ENCODE data around the gene YPEL5. TPM values are rescaled to one million over a fixed set of nuclear protein-coding genes. Genes with fewer than 3 reads are reported as not detected.

The YPEL5 gene
- total and polyA plus RNA-seq, 4 donors: 91.8 to 122 (median 104) TPM

- Histone ChIP-seq H3K9me3 (ENCODE audit: control insufficient read depth, low read length) (no peaks in the 10 kb centered on the region), H3K4me3 (ENCODE audit: low read length in 2 of 2) (no peak overlapping the region), H3K36me3 (ENCODE audit: control insufficient read depth in 1 of 2, insufficient read depth in 2 of 2, low read length in 1 of 2) (peaks cover 0 to 10% of the 10 kb centered on the region in 2 donors), H3K27me3 (ENCODE audit: control insufficient read depth in 1 of 2, insufficient read depth in 2 of 2, low read length in 1 of 2) (no peaks in the 10 kb centered on the region), H3K27ac (ENCODE audit: low read depth in 1 of 2, low read length in 2 of 2) (no peak overlapping the region), H3K4me1 (ENCODE audit: control insufficient read depth in 1 of 2, insufficient read depth in 2 of 2, low read length in 2 of 2) (peaks cover 3 to 6% of the 10 kb centered on the region in 2 donors)
- DNase-seq: no peak
- ATAC-seq (ENCODE audit: low FRiP score): no peak
- intact Hi-C loops (cut with DNase I): no loop called here
- WGBS, 2 donors: 30 to 31% methylated on average over 2 of the region's 2 CpGs
Measured at GRCh38 chr2:30155202-30155601, 8.4 kb downstream of the YPEL5 start.

- Histone ChIP-seq H3K9me3 (ENCODE audit: control insufficient read depth, low read length) (no peaks in the 10 kb centered on the region), H3K4me1 (ENCODE audit: control insufficient read depth in 1 of 2, insufficient read depth in 2 of 2, low read length in 2 of 2) (peaks cover 1 to 4% of the 10 kb centered on the region in 2 donors), H3K36me3 (ENCODE audit: control insufficient read depth in 1 of 2, insufficient read depth in 2 of 2, low read length in 1 of 2) (peaks cover 0 to 10% of the 10 kb centered on the region in 2 donors), H3K4me3 (ENCODE audit: low read length in 2 of 2) (no peak overlapping the region), H3K27me3 (ENCODE audit: control insufficient read depth in 1 of 2, insufficient read depth in 2 of 2, low read length in 1 of 2) (no peaks in the 10 kb centered on the region), H3K27ac (ENCODE audit: low read depth in 1 of 2, low read length in 2 of 2) (no peak overlapping the region)
- WGBS, 2 donors: 39 to 46% methylated on average over 3 of the region's 3 CpGs
- ATAC-seq (ENCODE audit: low FRiP score) (no peak), DNase-seq (no peak)
- intact Hi-C loops (cut with DNase I): no loop called here
Measured at GRCh38 chr2:30155889-30156658, 9.3 kb downstream of the YPEL5 start.

- H3K36me3 ChIP-seq (ENCODE audit: control insufficient read depth in 1 of 2, insufficient read depth in 2 of 2, low read length in 1 of 2): peaks cover 0 to 10% of the 10 kb centered on the region in 2 donors
- 44 to 46% methylated on average over 4 of the region's 4 CpGs for WGBS, 2 donors
- DNase-seq: no peak
- peaks cover 1 to 4% of the 10 kb centered on the region in 2 donors for H3K4me1 ChIP-seq (ENCODE audit: control insufficient read depth in 1 of 2, insufficient read depth in 2 of 2, low read length in 2 of 2)
- no peaks in the 10 kb centered on the region for H3K27me3 ChIP-seq (ENCODE audit: control insufficient read depth in 1 of 2, insufficient read depth in 2 of 2, low read length in 1 of 2)
- no peaks in the 10 kb centered on the region for H3K9me3 ChIP-seq (ENCODE audit: control insufficient read depth, low read length)
- H3K27ac ChIP-seq (ENCODE audit: low read depth in 1 of 2, low read length in 2 of 2): no peak overlapping the region
- no peak for ATAC-seq (ENCODE audit: low FRiP score)
- H3K4me3 ChIP-seq (ENCODE audit: low read length in 2 of 2): no peak overlapping the region
- intact Hi-C loops (cut with DNase I): no loop called here
Measured at GRCh38 chr2:30157616-30158015, 10.8 kb downstream of the YPEL5 start.

- H3K9me3 ChIP-seq (ENCODE audit: control insufficient read depth, low read length): no peaks in the 10 kb centered on the region
- ATAC-seq (ENCODE audit: low FRiP score) (no peak), DNase-seq (no peak)
- no peak overlapping the region for H3K27ac ChIP-seq (ENCODE audit: low read depth in 1 of 2, low read length in 2 of 2)
- H3K27me3 ChIP-seq (ENCODE audit: control insufficient read depth in 1 of 2, insufficient read depth in 2 of 2, low read length in 1 of 2): no peaks in the 10 kb centered on the region
- no peaks in the 10 kb centered on the region for H3K4me1 ChIP-seq (ENCODE audit: control insufficient read depth in 1 of 2, insufficient read depth in 2 of 2, low read length in 2 of 2)
- H3K36me3 ChIP-seq (ENCODE audit: control insufficient read depth in 1 of 2, insufficient read depth in 2 of 2, low read length in 1 of 2): peaks cover 0 to 10% of the 10 kb centered on the region in 2 donors
- H3K4me3 ChIP-seq (ENCODE audit: low read length in 2 of 2): no peak overlapping the region
- WGBS, 2 donors: 83 to 84% methylated on average over 2 of the region's 2 CpGs
- intact Hi-C loops (cut with DNase I): loop anchor here (5.0 to 10.0 kb wide), 2 partner anchors 548 to 1175 kb away; no protein-coding TSS in a partner anchor
Measured at GRCh38 chr2:30159766-30160165, 13.0 kb downstream of the YPEL5 start.

- Histone ChIP-seq H3K27me3 (ENCODE audit: control insufficient read depth in 1 of 2, insufficient read depth in 2 of 2, low read length in 1 of 2) (no peaks in the 10 kb centered on the region), H3K4me3 (ENCODE audit: low read length in 2 of 2) (no peak overlapping the region), H3K36me3 (ENCODE audit: control insufficient read depth in 1 of 2, insufficient read depth in 2 of 2, low read length in 1 of 2) (peaks cover 0 to 7% of the 10 kb centered on the region in 2 donors), H3K27ac (ENCODE audit: low read depth in 1 of 2, low read length in 2 of 2) (no peak overlapping the region), H3K4me1 (ENCODE audit: control insufficient read depth in 1 of 2, insufficient read depth in 2 of 2, low read length in 2 of 2) (no peaks in the 10 kb centered on the region), H3K9me3 (ENCODE audit: control insufficient read depth, low read length) (no peaks in the 10 kb centered on the region)
- DNase-seq (no peak), ATAC-seq (ENCODE audit: low FRiP score) (no peak)
- WGBS, 2 donors: 82 to 83% methylated on average over 7 of the region's 7 CpGs
- intact Hi-C loops (cut with DNase I): loop anchor here (5.0 to 10.0 kb wide), 2 partner anchors 545 to 1173 kb away; no protein-coding TSS in a partner anchor
Measured at GRCh38 chr2:30161929-30162706, 15.3 kb downstream of the YPEL5 start.

- intact Hi-C loops (cut with DNase I): loop anchor here (5.0 to 10.0 kb wide), 2 partner anchors 544 to 1172 kb away; no protein-coding TSS in a partner anchor
- Histone ChIP-seq H3K36me3 (ENCODE audit: control insufficient read depth in 1 of 2, insufficient read depth in 2 of 2, low read length in 1 of 2) (peaks cover 0 to 4% of the 10 kb centered on the region in 2 donors), H3K27me3 (ENCODE audit: control insufficient read depth in 1 of 2, insufficient read depth in 2 of 2, low read length in 1 of 2) (no peaks in the 10 kb centered on the region), H3K27ac (ENCODE audit: low read depth in 1 of 2, low read length in 2 of 2) (no peak overlapping the region), H3K4me1 (ENCODE audit: control insufficient read depth in 1 of 2, insufficient read depth in 2 of 2, low read length in 2 of 2) (no peaks in the 10 kb centered on the region), H3K4me3 (ENCODE audit: low read length in 2 of 2) (no peak overlapping the region), H3K9me3 (ENCODE audit: control insufficient read depth, low read length) (no peaks in the 10 kb centered on the region)
- 92 to 93% methylated on average over 2 of the region's 2 CpGs for WGBS, 2 donors
- DNase-seq (no peak), ATAC-seq (ENCODE audit: low FRiP score) (no peak)
Measured at GRCh38 chr2:30162806-30163205, 16.0 kb downstream of the YPEL5 start.

- intact Hi-C loops (cut with DNase I): loop anchor here (2.0 to 10.0 kb wide), 3 partner anchors 542 to 1170 kb away; no protein-coding TSS in a partner anchor
- H3K36me3 ChIP-seq (ENCODE audit: control insufficient read depth in 1 of 2, insufficient read depth in 2 of 2, low read length in 1 of 2): no peaks in the 10 kb centered on the region
- DNase-seq (no peak), ATAC-seq (ENCODE audit: low FRiP score) (no peak)
- H3K27me3 ChIP-seq (ENCODE audit: control insufficient read depth in 1 of 2, insufficient read depth in 2 of 2, low read length in 1 of 2): no peaks in the 10 kb centered on the region
- WGBS, 2 donors: 30 to 31% methylated on average over 7 of the region's 7 CpGs
- no peaks in the 10 kb centered on the region for H3K4me1 ChIP-seq (ENCODE audit: control insufficient read depth in 1 of 2, insufficient read depth in 2 of 2, low read length in 2 of 2)
- peak overlapping the region in 1 of 2 donors; percentile 12 for H3K27ac ChIP-seq (ENCODE audit: low read depth in 1 of 2, low read length in 2 of 2)
- H3K9me3 ChIP-seq (ENCODE audit: control insufficient read depth, low read length): no peaks in the 10 kb centered on the region
- no peak overlapping the region for H3K4me3 ChIP-seq (ENCODE audit: low read length in 2 of 2)
Measured at GRCh38 chr2:30164131-30164925, 17.5 kb downstream of the YPEL5 start.

GRCh38 chr2:30165050-30165520 is 18.3 kb downstream of the YPEL5 start:
- Histone ChIP-seq H3K4me1 (ENCODE audit: control insufficient read depth in 1 of 2, insufficient read depth in 2 of 2, low read length in 2 of 2) (no peaks in the 10 kb centered on the region), H3K9me3 (ENCODE audit: control insufficient read depth, low read length) (no peaks in the 10 kb centered on the region), H3K27ac (ENCODE audit: low read depth in 1 of 2, low read length in 2 of 2) (no peak overlapping the region), H3K36me3 (ENCODE audit: control insufficient read depth in 1 of 2, insufficient read depth in 2 of 2, low read length in 1 of 2) (no peaks in the 10 kb centered on the region), H3K4me3 (ENCODE audit: low read length in 2 of 2) (no peak overlapping the region), H3K27me3 (ENCODE audit: control insufficient read depth in 1 of 2, insufficient read depth in 2 of 2, low read length in 1 of 2) (no peaks in the 10 kb centered on the region)
- WGBS, 2 donors: 17% methylated on average over 7 of the region's 7 CpGs
- ATAC-seq (ENCODE audit: low FRiP score) (peak; percentile 88), DNase-seq (no peak)
- intact Hi-C loops (cut with DNase I): loop anchor here in 1 of 2 donors (2.0 to 10.0 kb wide), 3 partner anchors 37 to 1170 kb away; no protein-coding TSS in a partner anchor

All from aorta (tissue), 5 donors.